SK-N-SH (cell line): Measurements from ENCODE around the gene SUFU. TPM values are rescaled to one million over a fixed set of nuclear protein-coding genes. Genes with fewer than 3 reads are reported as not detected.

ENCODE experiments used
- CTCF ChIA-PET: fragments of 300-600, 350-600 bp; formaldehyde crosslinking; extraction: SDS; loops from one replicate; lab custom pipeline; 2021; lab: Yijun Ruan, JAX
- POLR2A ChIA-PET: fragments of 350-600 bp; sonication (Branson Sonifier 250); formaldehyde crosslinking; extraction: SDS; loops from one replicate; lab custom pipeline; 2020; ENCODE audit warnings: antibody characterized with exemption, inconsistent platforms; lab: Yijun Ruan, JAX
- DNase-seq: peaks from one replicate; pipeline ENCODE4 v3.0.0; 2012
- H2AFZ ChIP-seq: fragments of 200-600 bp; sonication (generic); 2 replicates; pipeline ENCODE4 v1.8.1; 2016; ENCODE audit warnings: antibody characterized with exemption, mild to moderate bottlenecking, low read depth
- H3F3A ChIP-seq: fragments of 200-600 bp; sonication (generic); replicated peaks from 2 replicates; pipeline ENCODE3; 2016; ENCODE audit warnings: antibody characterized with exemption, mild to moderate bottlenecking; ENCODE audit not compliant: insufficient read depth
- H3K27ac ChIP-seq, 2 experiments: fragments of 200-500 bp in 1 of 2; fragments of 200-600 bp in 1 of 2; sonication (Bioruptor generic) in 1 of 2; sonication (generic), shearing (Covaris generic) in 1 of 2; 2 replicates each; pipeline versions ENCODE4 v1.5.1 to v1.6.1; 2014 to 2016; ENCODE audit warnings: low read depth in 2 of 2, inconsistent platforms in 1 of 2, low read length in 1 of 2, mild to moderate bottlenecking in 1 of 2, mixed read lengths in 1 of 2
- H3K27me3 ChIP-seq: fragments of 200-600 bp; sonication (generic), shearing (Covaris generic); 2 replicates; pipeline ENCODE4 v1.6.1; 2016; ENCODE audit warnings: mixed run types; ENCODE audit not compliant: insufficient read depth
- H3K36me3 ChIP-seq, 2 experiments: fragments of 200-500 bp in 1 of 2; fragments of 200-600 bp in 1 of 2; sonication (Bioruptor generic) in 1 of 2; sonication (generic) in 1 of 2; replicated peaks in 1 of 2; 2 replicates each; pipeline versions ENCODE3 to v1.5.1; 2014 to 2016; ENCODE audit warnings: low read length in 1 of 2, mild to moderate bottlenecking in 1 of 2; ENCODE audit not compliant: insufficient read depth in 2 of 2, control insufficient read depth in 1 of 2
- H3K4me1 ChIP-seq, 2 experiments: fragments of 200-500 bp in 1 of 2; fragments of 200-600 bp in 1 of 2; sonication (Bioruptor generic) in 1 of 2; sonication (generic), shearing (Covaris generic) in 1 of 2; 2 replicates each; pipeline versions ENCODE4 v1.5.1 to v1.6.1; 2014 to 2016; ENCODE audit warnings: low read depth in 1 of 2, low read length in 1 of 2, mixed run types in 1 of 2; ENCODE audit not compliant: insufficient read depth in 2 of 2, control insufficient read depth in 1 of 2
- H3K4me2 ChIP-seq: fragments of 200-600 bp; sonication (generic), shearing (Covaris generic); 2 replicates; pipeline ENCODE4 v1.6.1; 2017; ENCODE audit warnings: mixed run types
- H3K4me3 ChIP-seq, 2 experiments: fragments of 200-500 bp in 1 of 2; fragments of 200-600 bp in 1 of 2; sonication (Bioruptor generic) in 1 of 2; sonication (generic), shearing (Covaris generic) in 1 of 2; 2 replicates each; pipeline versions ENCODE4 v1.5.1 to v1.8.1; 2014 to 2016; ENCODE audit warnings: low read depth in 2 of 2, inconsistent platforms in 1 of 2, low read length in 1 of 2, mild to moderate bottlenecking in 1 of 2, mixed read lengths in 1 of 2, moderate library complexity in 1 of 2
- H3K79me2 ChIP-seq: fragments of 200-600 bp; sonication (generic); 2 replicates; pipeline ENCODE4 v1.8.1; 2017; ENCODE audit warnings: mild to moderate bottlenecking; ENCODE audit not compliant: insufficient read depth
- H3K9ac ChIP-seq: fragments of 200-600 bp; sonication (generic); 2 replicates; pipeline ENCODE4 v1.6.1; 2017; ENCODE audit warnings: mixed run types
- H3K9me2 ChIP-seq: fragments of 200-600 bp; sonication (generic); 2 replicates; pipeline ENCODE4 v1.6.1; 2017; ENCODE audit warnings: mixed run types
- H3K9me3 ChIP-seq: fragments of 200-600 bp; sonication (generic); 2 replicates; pipeline ENCODE4 v1.6.1; 2017; ENCODE audit warnings: mixed run types, mild to moderate bottlenecking, moderate library complexity
- H4K20me1 ChIP-seq: fragments of 200-600 bp; sonication (generic); 2 replicates; pipeline ENCODE4 v1.6.1; 2017; ENCODE audit warnings: mild to moderate bottlenecking, mixed run types; ENCODE audit not compliant: insufficient read depth
- CHD2 ChIP-seq: fragments of 150-350 bp; IDR thresholded peaks from 2 replicates; pipeline ENCODE4 v1.6.1; 2018; ENCODE audit warnings: low read length; ENCODE audit not compliant: partially characterized antibody
- EP300 ChIP-seq, 2 experiments: IDR thresholded peaks; 2 replicates each; pipeline versions ENCODE4 v1.4.0 to v1.6.1; 2012; ENCODE audit warnings: borderline replicate concordance in 1 of 2, low read depth in 1 of 2, low read length in 1 of 2
- FOSL2 ChIP-seq: IDR thresholded peaks from 2 replicates; pipeline ENCODE4 v1.4.0; 2012; ENCODE audit warnings: low read depth, mild to moderate bottlenecking, moderate library complexity, borderline replicate concordance
- FOXJ3 ChIP-seq: sonication (generic); formaldehyde crosslinking; IDR thresholded peaks from 2 replicates; pipeline ENCODE4 v1.5.1; 2020; ENCODE audit warnings: mild to moderate bottlenecking, missing genetic modification reagents
- GABPA ChIP-seq: IDR thresholded peaks from 2 replicates; pipeline ENCODE4 v1.4.0; 2012; ENCODE audit warnings: low read depth, mild to moderate bottlenecking
- GATA2 ChIP-seq: sonication (generic); formaldehyde crosslinking; IDR thresholded peaks from 2 replicates; pipeline ENCODE4 v1.5.0; 2020; ENCODE audit warnings: mild to moderate bottlenecking, missing genetic modification reagents
- IRF3 ChIP-seq: fragments of 150-350 bp; IDR thresholded peaks from 2 replicates; pipeline ENCODE4 v1.6.1; 2016; ENCODE audit warnings: mild to moderate bottlenecking, low read depth, low read length
- JUND ChIP-seq: IDR thresholded peaks from 2 replicates; pipeline ENCODE4 v1.4.0; 2012
- MAX ChIP-seq: IDR thresholded peaks from 2 replicates; pipeline ENCODE4 v1.4.0; 2012; ENCODE audit warnings: low read depth
- MEF2A ChIP-seq: IDR thresholded peaks from 2 replicates; pipeline ENCODE4 v1.4.0; 2012; ENCODE audit warnings: low read depth, borderline replicate concordance
- MXI1 ChIP-seq: IDR thresholded peaks from 2 replicates; pipeline ENCODE4 v1.6.1; 2012; ENCODE audit warnings: mild to moderate bottlenecking, low read depth, low read length, improper control_type of control experiment
- NRF1 ChIP-seq: IDR thresholded peaks from 2 replicates; pipeline ENCODE4 v1.6.1; 2012; ENCODE audit warnings: low read depth, mild to moderate bottlenecking, low read length
- POLR2AphosphoS5 ChIP-seq: IDR thresholded peaks from 2 replicates; pipeline ENCODE4 v1.6.1; 2012; ENCODE audit warnings: low read depth, low read length
- RAD21 ChIP-seq: IDR thresholded peaks from 2 replicates; pipeline ENCODE4 v1.6.1; 2012; ENCODE audit warnings: mild to moderate bottlenecking, low read length
- SMC3 ChIP-seq: IDR thresholded peaks from 2 replicates; pipeline ENCODE4 v1.6.1; 2012; ENCODE audit warnings: low read depth, low read length, improper control_type of control experiment
- TAF1 ChIP-seq: IDR thresholded peaks from 2 replicates; pipeline ENCODE4 v1.6.1; 2012; ENCODE audit warnings: low read depth, mild to moderate bottlenecking, low read length, moderate library complexity, borderline replicate concordance
- TCF12 ChIP-seq: IDR thresholded peaks from 2 replicates; pipeline ENCODE4 v1.4.0; 2012
- TEAD4 ChIP-seq: IDR thresholded peaks from 2 replicates; pipeline ENCODE4 v1.4.0; 2012; ENCODE audit warnings: mild to moderate bottlenecking, borderline replicate concordance; ENCODE audit not compliant: insufficient read depth
- YY1 ChIP-seq: IDR thresholded peaks from 2 replicates; pipeline ENCODE4 v1.4.0; 2012; ENCODE audit warnings: low read depth, mild to moderate bottlenecking
- WGBS: methylation state at CpG from one replicate; pipeline ENCODE4 v1.1.6; 2017; ENCODE audit warnings: low lambda C conversion rate; 5-methylcytosine and 5-hydroxymethylcytosine counted together
- polyA plus RNA-seq, 3 experiments: library from polyadenylated mRNA; depleted of rRNA; stranded (reverse); fragments of >200 nt; gene quantifications; 2 replicates each; pipeline ENCODE4 v1.2.3, GENCODE V29; 2012

The SUFU gene
- polyA plus RNA-seq, 1 of the 3 experiments (the other 2 are of a cell fraction): 5.7 TPM

- TF ChIP-seq GATA2 (no peak), CHD2 (no peak), POLR2AphosphoS5 (0 out of 2 replicates have a peak, but pooled peaks have one; percentile 17), TEAD4 (peak; percentile 91), MXI1 (no peak), JUND (peak; percentile 25; the same call in 1 of the 2 replicates), GABPA (no peak), YY1 (no peak), SMC3 (no peak), MEF2A (no peak), FOXJ3 (CRISPR knock-in tag) (no peak), TAF1 (peak; percentile 68; the same call in 1 of the 2 replicates), FOSL2 (no peak), MAX (peak; percentile 63; the same call in 1 of the 2 replicates), RAD21 (no peak)
Measured at GRCh38 chr10:102629661-102630614, 126.2 kb downstream of the SUFU start (continued).

- H3K4me3 ChIP-seq: no peak overlapping the region
- no peak for DNase-seq
- POLR2A ChIA-PET: interaction anchor here (4.0 kb wide), 1 partner anchor 12 kb away, joined by 34 read pairs; no protein-coding TSS in a partner anchor
- peak overlapping the region; percentile 50 for H3K9ac ChIP-seq
- no peaks in the 10 kb centered on the region for H4K20me1 ChIP-seq
- H3K79me2 ChIP-seq: no peaks in the 10 kb centered on the region
- peaks cover 75 to 83% of the 10 kb centered on the region in 2 experiments for H3K4me1 ChIP-seq
- peaks cover 51% of the 10 kb centered on the region for H3F3A ChIP-seq
- H3K9me3 ChIP-seq: no peaks in the 10 kb centered on the region
- TF ChIP-seq GATA2 (no peak), FOSL2 (no peak), TCF12 (no peak), TEAD4 (no peak), IRF3 (no peak), MEF2A (no peak), YY1 (no peak), NRF1 (no peak), EP300 (IDR thresholded peaks at IDR 0.05; ENCODE audit: borderline replicate concordance in 1 of 2, low read depth in 1 of 2, low read length in 1 of 2) (no peak)
- H3K4me2 ChIP-seq: peak overlapping the region; percentile 68; the same call in 1 of the 2 replicates
- peak overlapping the region; percentile 91 to 99 for H3K27ac ChIP-seq
- WGBS: 93% methylated on average over 6 of the region's 6 CpGs
- CTCF ChIA-PET: interaction anchor here (1.0 to 1.7 kb wide), 5 partner anchors 8 to 237 kb away, joined by 3 to 6 read pairs (median 5); partner anchors contain the start of gene TRIM8
- no peaks in the 10 kb centered on the region for H3K27me3 ChIP-seq
- H2AFZ ChIP-seq: no peak overlapping the region
- peaks cover 0 to 3% of the 10 kb centered on the region in 2 experiments for H3K36me3 ChIP-seq
- no peaks in the 10 kb centered on the region for H3K9me2 ChIP-seq
Measured at GRCh38 chr10:102630663-102631062, 126.9 kb downstream of the SUFU start.
